ENCODE data around the gene UNC79. TPM values are rescaled to one million over a fixed set of nuclear protein-coding genes. Genes with fewer than 3 reads are reported as not detected.
"Not testable (repeated sequence)": the region's sequence is repeated elsewhere in the genome, so short reads cannot be mapped to it uniquely, and the experiment has no call there.

UNC79 gene
- total and polyA plus RNA-seq, 2 donors (not counting 3 experiments of a cell fraction or from before 2014, with no cell fraction given), result not detected

DNA sequence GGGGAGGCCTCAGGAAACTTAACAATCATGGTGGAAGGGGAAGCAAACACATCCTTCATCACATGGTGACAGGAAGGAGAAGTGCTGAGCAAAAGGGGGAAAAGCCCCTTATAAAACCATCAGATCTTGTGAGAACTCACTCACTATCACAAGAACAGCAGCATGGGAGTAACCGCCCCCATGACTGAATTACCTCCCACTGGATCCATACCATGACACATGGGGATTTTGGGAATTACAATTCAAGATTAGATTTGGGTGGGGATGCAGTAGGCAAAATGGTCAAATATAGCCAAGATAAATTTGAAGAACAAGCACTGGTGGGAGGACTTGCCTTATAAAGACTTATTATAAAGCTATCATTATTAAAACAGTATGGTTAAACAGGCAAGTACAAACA is 5.6 kb upstream of the UNC79 start:
- H3K27me3 ChIP-seq (ENCODE audit: control insufficient read depth in 2 of 2, insufficient read depth in 2 of 2, low read length in 2 of 2); POLR2A ChIA-PET; H3K9ac ChIP-seq (replicated peaks; ENCODE audit: extremely low read depth, insufficient read depth, low read length); H3K36me3 ChIP-seq (ENCODE audit: control insufficient read depth in 2 of 2, extremely low read depth in 1 of 2, insufficient read depth in 2 of 2, low read length in 2 of 2); CTCF ChIA-PET; dilution Hi-C loops (cut with MboI; ENCODE audit: extremely low pct_ligation_motif_present, low sequenced_read_pairs); DNase-seq (ENCODE audit: low read depth, low spot score); H2AFZ ChIP-seq (ENCODE audit: low read depth, low read length); BruUV-seq (replicated peaks); H3K4me3 ChIP-seq (replicated peaks in 1 of 3; ENCODE audit: insufficient read depth in 1 of 3, low read depth in 1 of 3, low read length in 3 of 3); H3K27ac ChIP-seq (ENCODE audit: insufficient read depth, low read depth, low read length); H4K20me1 ChIP-seq (replicated peaks; ENCODE audit: control insufficient read depth, extremely low read depth, insufficient read depth, low read length); H3K9me3 ChIP-seq (replicated peaks; ENCODE audit: control insufficient read depth, insufficient read depth, low read length); intact Hi-C loops (cut with micrococcal nuclease); H3K4me2 ChIP-seq (ENCODE audit: insufficient read depth, low read length); H3K79me2 ChIP-seq (ENCODE audit: control insufficient read depth, insufficient read depth, low read length); H3K9me1 ChIP-seq (replicated peaks; ENCODE audit: control insufficient read depth, extremely low read depth, insufficient read depth, low read length); H3K4me1 ChIP-seq (ENCODE audit: control insufficient read depth, extremely low read depth, insufficient read depth, low read length); FAIRE-seq: not testable (repeated sequence)

DNA sequence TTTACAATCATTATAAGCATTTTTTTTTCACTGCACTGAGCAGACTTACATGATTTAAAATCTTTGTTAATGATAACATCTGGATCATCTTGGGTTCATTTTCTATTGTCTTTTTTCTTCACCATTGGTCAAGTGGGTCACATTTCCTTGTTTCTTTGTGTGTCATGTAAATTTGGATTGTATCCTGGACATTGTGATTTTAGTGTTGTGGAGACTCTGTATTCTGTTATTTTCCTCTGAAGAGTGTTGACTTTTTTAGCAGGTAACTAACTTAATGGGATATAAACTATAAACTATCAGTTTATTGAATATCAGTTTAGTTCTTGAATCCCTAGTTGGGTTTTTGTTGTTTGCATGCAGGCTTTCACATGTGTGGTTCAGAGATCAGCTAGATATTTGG is 4.0 kb upstream of the UNC79 start:
- intact Hi-C loops (cut with micrococcal nuclease), result no loop called here
- ChIA-PET POLR2A (no interaction called here), CTCF (no interaction called here)
- H4K20me1 ChIP-seq (replicated peaks; ENCODE audit: control insufficient read depth, extremely low read depth, insufficient read depth, low read length), result no peaks in the 10 kb centered on the region
- no TSS peak for BruUV-seq (replicated peaks)
- H3K4me3 ChIP-seq (replicated peaks in 1 of 3; ENCODE audit: insufficient read depth in 1 of 3, low read depth in 1 of 3, low read length in 3 of 3), result no peak overlapping the region
- H3K9me3 ChIP-seq (replicated peaks; ENCODE audit: control insufficient read depth, insufficient read depth, low read length), result no peaks in the 10 kb centered on the region
- H3K27me3 ChIP-seq (ENCODE audit: control insufficient read depth in 2 of 2, insufficient read depth in 2 of 2, low read length in 2 of 2), result peaks cover 5 to 7% of the 10 kb centered on the region in 2 experiments
- no peaks in the 10 kb centered on the region for H3K9me1 ChIP-seq (replicated peaks; ENCODE audit: control insufficient read depth, extremely low read depth, insufficient read depth, low read length)
- no peaks in the 10 kb centered on the region for H3K79me2 ChIP-seq (ENCODE audit: control insufficient read depth, insufficient read depth, low read length)
- H2AFZ ChIP-seq (ENCODE audit: low read depth, low read length), result no peak overlapping the region
- H3K27ac ChIP-seq (ENCODE audit: insufficient read depth, low read depth, low read length), result no peak overlapping the region
- H3K4me1 ChIP-seq (ENCODE audit: control insufficient read depth, extremely low read depth, insufficient read depth, low read length), result no peaks in the 10 kb centered on the region
- DNase-seq (ENCODE audit: low read depth, low spot score) (no peak), FAIRE-seq (no peak)
- TF ChIP-seq POLR2AphosphoS5 (IDR thresholded peaks at IDR 0.05; ENCODE audit: insufficient read depth, low read depth, low read length) (no peak), JUN (IDR thresholded peaks at IDR 0.05; ENCODE audit: borderline replicate concordance, insufficient read depth, insufficient read length, low read depth) (no peak), GATA2 (IDR thresholded peaks at IDR 0.05; ENCODE audit: insufficient read depth, insufficient read length, low read depth, low read length) (no peak), POLR2A (IDR thresholded peaks at IDR 0.05; ENCODE audit: low read depth, low read length) (no peak), MYC (IDR thresholded peaks at IDR 0.05; ENCODE audit: low read depth, low read length) (no peak), FOS (IDR thresholded peaks at IDR 0.05; ENCODE audit: borderline replicate concordance, insufficient read depth, low read length) (no peak), EZH2 (IDR thresholded peaks at IDR 0.05; ENCODE audit: borderline replicate concordance, low read depth, low read length, severe bottlenecking) (no peak)
- TF ChIP-seq, protein P1, sequence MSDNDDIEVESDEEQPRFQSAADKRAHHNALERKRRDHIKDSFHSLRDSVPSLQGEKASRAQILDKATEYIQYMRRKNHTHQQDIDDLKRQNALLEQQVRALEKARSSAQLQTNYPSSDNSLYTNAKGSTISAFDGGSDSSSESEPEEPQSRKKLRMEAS (IDR thresholded peaks at IDR 0.05; ENCODE audit: insufficient read depth, insufficient read length), result no peak
- TF ChIP-seq, protein P2, sequence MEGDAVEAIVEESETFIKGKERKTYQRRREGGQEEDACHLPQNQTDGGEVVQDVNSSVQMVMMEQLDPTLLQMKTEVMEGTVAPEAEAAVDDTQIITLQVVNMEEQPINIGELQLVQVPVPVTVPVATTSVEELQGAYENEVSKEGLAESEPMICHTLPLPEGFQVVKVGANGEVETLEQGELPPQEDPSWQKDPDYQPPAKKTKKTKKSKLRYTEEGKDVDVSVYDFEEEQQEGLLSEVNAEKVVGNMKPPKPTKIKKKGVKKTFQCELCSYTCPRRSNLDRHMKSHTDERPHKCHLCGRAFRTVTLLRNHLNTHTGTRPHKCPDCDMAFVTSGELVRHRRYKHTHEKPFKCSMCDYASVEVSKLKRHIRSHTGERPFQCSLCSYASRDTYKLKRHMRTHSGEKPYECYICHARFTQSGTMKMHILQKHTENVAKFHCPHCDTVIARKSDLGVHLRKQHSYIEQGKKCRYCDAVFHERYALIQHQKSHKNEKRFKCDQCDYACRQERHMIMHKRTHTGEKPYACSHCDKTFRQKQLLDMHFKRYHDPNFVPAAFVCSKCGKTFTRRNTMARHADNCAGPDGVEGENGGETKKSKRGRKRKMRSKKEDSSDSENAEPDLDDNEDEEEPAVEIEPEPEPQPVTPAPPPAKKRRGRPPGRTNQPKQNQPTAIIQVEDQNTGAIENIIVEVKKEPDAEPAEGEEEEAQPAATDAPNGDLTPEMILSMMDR (IDR thresholded peaks at IDR 0.05; ENCODE audit: extremely low read depth in 1 of 2, insufficient read depth in 1 of 2, low read depth in 1 of 2, low read length in 2 of 2), result no peak
- no peak overlapping the region for H3K9ac ChIP-seq (replicated peaks; ENCODE audit: extremely low read depth, insufficient read depth, low read length)
- no peak overlapping the region for H3K4me2 ChIP-seq (ENCODE audit: insufficient read depth, low read length)
- H3K36me3 ChIP-seq (ENCODE audit: control insufficient read depth in 2 of 2, extremely low read depth in 1 of 2, insufficient read depth in 2 of 2, low read length in 2 of 2), result no peaks in the 10 kb centered on the region
- dilution Hi-C loops (cut with MboI; ENCODE audit: extremely low pct_ligation_motif_present, low sequenced_read_pairs), result no loop called here

Measured in endothelial cell of umbilical vein (primary cell).